Activated naive CD4-positive, alpha-beta T cell treated with anti-CD3 and anti-CD28 coated beads, Interleukin-2, amount 50 U/mL, for 72 hours (primary cell): ENCODE measurements around the gene CLEC2L. TPM values are rescaled to one million over a fixed set of nuclear protein-coding genes. Genes with fewer than 3 reads are reported as not detected.

ENCODE experiments used
- ATAC-seq, 2 donors: fragments of 150-1000 bp; cut with Tn5 transposase; 2 replicates each; pipeline ENCODE4 v1.10.0; 2021; ENCODE audit warnings: mild to moderate bottlenecking in 2 of 2, moderate library complexity in 2 of 2
- DNase-seq, 2 donors: peaks; one replicate each; pipeline ENCODE4 v3.0.0; 2021 to 2022; ENCODE audit warnings: low spot score in 2 of 2
- H3K27ac Mint-ChIP-seq, 2 donors: one replicate each; pipeline ENCODE4 v1.8.0; 2022; ENCODE audit warnings: mild to moderate bottlenecking in 2 of 2, mixed read lengths in 2 of 2
- H3K36me3 Mint-ChIP-seq, 2 donors: one replicate each; pipeline ENCODE4 v1.8.0; 2022; ENCODE audit warnings: mixed read lengths in 2 of 2
- H3K9me3 Mint-ChIP-seq, 2 donors: one replicate each; pipeline ENCODE4 v1.8.0; 2022; ENCODE audit warnings: mixed read lengths in 2 of 2
- total RNA-seq, 2 donors: library from RNA; stranded (reverse); gene quantifications; one replicate each; pipeline ENCODE4 v1.2.3, GENCODE V29; 2022

Gene CLEC2L
- not detected for total RNA-seq

DNA sequence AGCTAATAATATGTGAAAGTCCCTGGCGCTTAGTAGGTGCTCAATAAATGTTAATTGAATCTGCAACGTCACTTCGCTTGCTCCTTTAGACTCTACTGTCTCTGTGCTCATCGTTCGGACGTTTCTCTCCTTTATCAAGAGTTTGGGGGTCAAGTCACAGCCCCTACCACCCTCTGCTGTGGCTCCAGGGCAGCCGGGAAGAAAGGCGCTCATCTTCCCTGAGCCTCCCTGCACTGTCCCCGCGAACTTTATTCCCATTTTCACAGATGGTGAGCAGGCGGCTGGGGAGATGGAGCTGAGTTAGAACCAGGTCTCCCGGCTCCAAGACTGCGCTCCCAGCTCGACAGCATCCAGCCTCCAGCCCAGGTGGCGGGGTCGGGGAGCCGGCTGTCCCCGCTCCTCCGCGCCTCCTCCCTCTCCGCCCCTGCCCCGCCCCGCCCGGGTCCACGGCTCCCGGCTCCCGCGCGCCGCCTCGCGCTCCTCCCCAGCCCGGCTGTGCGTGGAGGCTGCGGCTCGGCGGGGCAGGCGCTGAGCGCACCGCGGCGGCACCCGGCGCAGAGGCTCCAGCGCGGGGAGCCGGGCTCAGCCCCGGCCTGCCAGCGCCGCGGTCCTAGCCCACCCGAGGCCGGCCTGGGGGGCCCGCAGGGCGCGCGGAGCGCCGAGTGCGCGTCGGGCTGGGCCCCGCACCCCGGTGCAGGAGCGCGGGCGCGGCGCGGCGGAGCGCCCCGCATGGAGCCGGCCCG is at the start of gene CLEC2L:
Gene CLEC2L (plus strand): TSS at position 487 of the 743 bp plus-strand sequence. CDS start 243 bp downstream, at position 730.
- H3K9me3 Mint-ChIP-seq: peaks cover 0 to 4% of the 10 kb centered on the region in 2 donors
- DNase-seq (peak in 1 of 2 donors; percentile 24), ATAC-seq (peak in 1 of 2 donors; percentile 78)
- peaks cover 5 to 10% of the 10 kb centered on the region in 2 donors for H3K36me3 Mint-ChIP-seq
- H3K27ac Mint-ChIP-seq: no peak within 1 kb of the TSS

- DNase-seq: no peak
- Mint-ChIP-seq H3K36me3 (no peaks in the 10 kb centered on the region), H3K27ac (no peak overlapping the region), H3K9me3 (no peaks in the 10 kb centered on the region)
- no peak for ATAC-seq
These were observed 47.3 kb upstream of the CLEC2L start for GRCh38 chr7:139476139-139476538.

GRCh38 chr7:139476891-139477290 is 46.6 kb upstream of the CLEC2L start:
- ATAC-seq (no peak), DNase-seq (no peak)
- Mint-ChIP-seq H3K36me3 (no peaks in the 10 kb centered on the region), H3K9me3 (no peaks in the 10 kb centered on the region), H3K27ac (no peak overlapping the region)

DNA sequence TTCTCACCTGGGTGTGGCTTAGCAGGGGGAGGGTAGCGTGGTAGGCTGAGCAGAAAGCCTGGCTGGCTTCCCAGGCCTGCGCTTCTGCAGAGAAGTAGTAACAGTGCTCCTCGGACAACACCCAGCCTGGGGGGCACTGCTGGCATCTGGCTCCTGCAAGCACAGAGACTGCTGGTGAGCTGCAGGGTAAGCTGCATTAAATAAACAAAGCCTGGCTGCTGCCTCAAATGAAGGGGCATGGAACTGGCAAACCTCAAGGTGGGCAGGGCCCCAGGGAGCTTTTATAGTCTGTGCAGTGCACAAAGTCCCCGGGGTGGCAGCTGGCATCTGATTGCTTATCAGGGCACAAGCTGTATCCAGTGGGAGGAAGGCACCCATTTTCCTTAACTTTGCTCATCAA is 43.9 kb upstream of the CLEC2L start:
- Mint-ChIP-seq H3K27ac (no peak overlapping the region), H3K36me3 (no peaks in the 10 kb centered on the region)
- no peak for ATAC-seq

DNA sequence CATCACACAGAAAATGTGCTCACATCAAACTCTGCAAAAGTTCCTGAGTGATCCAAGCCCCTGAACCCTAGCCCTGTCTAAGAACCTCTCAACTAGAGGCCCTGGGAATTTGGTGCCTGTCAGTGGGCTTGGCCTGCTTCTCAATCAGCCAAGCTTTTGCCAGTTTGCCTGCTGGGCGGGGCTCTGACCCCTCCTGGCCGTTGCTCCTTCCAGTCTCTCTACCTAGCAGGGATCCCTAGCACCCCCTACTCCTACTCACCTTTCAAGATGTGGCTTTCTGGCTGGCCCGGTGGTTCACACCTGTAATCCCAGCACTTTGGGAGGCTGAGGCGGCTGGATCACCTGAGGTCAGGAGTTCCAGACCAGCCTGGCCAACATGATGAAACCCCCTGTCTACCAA is 42.1 kb upstream of the CLEC2L start:
- no peak for ATAC-seq
- no peak for DNase-seq

More for the DNA sequence above, 43.9 kb upstream of the CLEC2L start:
- H3K9me3 Mint-ChIP-seq: no peaks in the 10 kb centered on the region
- no peak for DNase-seq

GRCh38 chr7:139482122-139482521 is 41.4 kb upstream of the CLEC2L start:
- ATAC-seq: no peak
- H3K36me3 Mint-ChIP-seq: no peaks in the 10 kb centered on the region
- no peaks in the 10 kb centered on the region for H3K9me3 Mint-ChIP-seq

More for the DNA sequence above, 42.1 kb upstream of the CLEC2L start:
- Mint-ChIP-seq H3K36me3 (no peaks in the 10 kb centered on the region), H3K27ac (no peak overlapping the region), H3K9me3 (no peaks in the 10 kb centered on the region)

GRCh38 chr7:139482662-139483466 is 40.6 kb upstream of the CLEC2L start:
- DNase-seq (peak in 1 of 2 donors; percentile 20), ATAC-seq (peak; percentile 31 to 56)
- Mint-ChIP-seq H3K27ac (no peak overlapping the region), H3K36me3 (no peaks in the 10 kb centered on the region), H3K9me3 (no peaks in the 10 kb centered on the region)

More at GRCh38 chr7:139482122-139482521, 41.4 kb upstream of the CLEC2L start:
- no peak overlapping the region for H3K27ac Mint-ChIP-seq
- no peak for DNase-seq

DNA sequence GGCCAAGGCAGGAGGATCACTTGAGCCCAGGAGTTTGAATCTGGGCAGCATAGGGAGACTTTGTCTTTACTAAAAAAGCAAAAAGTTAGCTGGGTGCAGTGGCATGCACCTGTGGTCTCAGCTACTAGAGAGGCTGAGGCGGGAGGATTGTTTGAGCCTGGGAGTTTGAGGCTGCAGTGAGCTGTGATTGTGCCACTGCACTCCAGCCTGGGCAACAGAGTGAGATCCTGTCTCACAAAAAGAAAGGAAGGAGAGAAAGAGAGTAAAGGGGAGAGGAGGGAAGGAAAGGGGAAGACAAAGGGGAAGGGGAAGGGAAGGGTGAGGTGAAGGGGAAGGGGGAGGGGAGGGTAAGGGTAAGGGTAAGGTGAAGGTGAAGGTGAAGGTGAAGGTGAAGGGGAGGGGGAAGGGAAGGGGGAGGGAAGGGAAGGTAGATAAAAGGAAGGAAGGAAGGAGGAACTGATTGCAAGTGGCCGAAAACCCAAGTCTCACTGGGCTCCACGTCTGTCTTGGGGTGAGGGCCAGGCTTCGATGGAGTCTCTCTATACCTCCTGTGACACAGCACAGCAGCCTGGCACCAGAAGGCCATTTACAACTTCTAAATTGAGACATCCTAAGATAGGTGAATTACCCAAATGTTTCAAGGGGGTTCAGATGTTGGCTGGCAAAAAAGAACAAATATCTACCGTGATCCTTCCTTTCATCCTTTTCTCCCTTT is 36.0 kb upstream of the CLEC2L start:
- Mint-ChIP-seq H3K36me3 (peaks cover 0 to 1% of the 10 kb centered on the region in 2 donors), H3K9me3 (peaks cover 0 to 6% of the 10 kb centered on the region in 2 donors), H3K27ac (no peak overlapping the region)
- ATAC-seq: no peak
- DNase-seq: no peak

- H3K27ac Mint-ChIP-seq: no peak overlapping the region
These were observed 34.7 kb upstream of the CLEC2L start for GRCh38 chr7:139488810-139489209.

DNA sequence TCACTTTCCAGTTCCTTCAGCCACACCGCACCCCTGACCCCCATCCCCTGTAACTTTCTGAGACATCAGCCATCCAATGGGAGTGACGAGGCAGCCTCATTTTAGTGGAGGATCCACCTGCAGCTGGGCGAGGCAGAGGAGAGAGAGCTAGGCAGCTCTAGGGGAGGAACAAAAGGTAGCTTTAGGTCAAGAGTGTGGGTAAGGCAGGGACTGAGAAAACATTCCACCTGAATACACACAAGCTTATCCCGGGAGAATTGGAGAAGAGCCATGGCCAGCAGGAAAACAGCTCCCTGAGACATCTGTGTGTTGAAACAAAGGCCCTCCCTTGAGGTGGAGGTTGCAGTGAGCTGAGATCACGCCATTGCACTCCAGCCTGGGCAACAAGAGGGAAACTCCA is 33.4 kb upstream of the CLEC2L start:
- peaks cover 5 to 6% of the 10 kb centered on the region in 2 donors for H3K9me3 Mint-ChIP-seq
- H3K36me3 Mint-ChIP-seq: peaks cover 0 to 6% of the 10 kb centered on the region in 2 donors
- no peak overlapping the region for H3K27ac Mint-ChIP-seq
- ATAC-seq (no peak), DNase-seq (no peak)

More at GRCh38 chr7:139488810-139489209, 34.7 kb upstream of the CLEC2L start:
- DNase-seq (no peak), ATAC-seq (no peak)
- Mint-ChIP-seq H3K36me3 (peaks cover 0 to 6% of the 10 kb centered on the region in 2 donors), H3K9me3 (peaks cover 5 to 6% of the 10 kb centered on the region in 2 donors)

GRCh38 chr7:139492293-139492692 is 31.2 kb upstream of the CLEC2L start:
- peaks cover 5 to 6% of the 10 kb centered on the region in 2 donors for H3K9me3 Mint-ChIP-seq
- peaks cover 0 to 6% of the 10 kb centered on the region in 2 donors for H3K36me3 Mint-ChIP-seq
- no peak for ATAC-seq
- DNase-seq: no peak
- no peak overlapping the region for H3K27ac Mint-ChIP-seq

- Mint-ChIP-seq H3K27ac (peak overlapping the region; percentile 38 to 65), H3K9me3 (peaks cover 5 to 6% of the 10 kb centered on the region in 2 donors), H3K36me3 (peaks cover 0 to 6% of the 10 kb centered on the region in 2 donors)
- no peak for DNase-seq
- ATAC-seq: peak; percentile 61 to 70
These were observed 28.5 kb upstream of the CLEC2L start for GRCh38 chr7:139494835-139495579.

DNA sequence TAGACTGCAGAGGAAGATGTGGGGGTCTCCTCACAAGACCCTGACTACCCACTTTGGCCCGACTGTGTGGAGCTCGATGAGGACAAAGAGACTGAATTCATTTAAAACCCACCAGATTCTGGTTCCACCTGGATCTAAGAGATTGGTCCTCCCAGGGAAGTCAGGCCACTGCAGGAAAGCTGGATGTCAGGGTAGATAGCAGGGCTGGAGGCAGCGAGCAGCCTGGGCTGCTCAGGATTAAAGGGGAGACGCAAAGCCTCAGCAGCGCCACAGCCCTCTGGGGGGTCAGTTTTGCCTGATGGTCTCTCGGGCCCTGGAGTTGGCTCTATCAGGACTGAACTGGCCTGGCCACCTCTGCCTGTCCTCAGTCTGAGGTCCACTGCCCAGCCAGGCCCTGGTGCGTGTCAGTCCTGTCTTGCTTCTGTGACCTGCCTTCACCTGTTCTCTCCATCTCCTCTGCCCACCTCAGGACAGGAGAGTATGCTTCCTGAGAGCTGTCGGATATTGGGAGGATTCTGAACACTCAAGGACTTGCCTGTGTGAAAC is 27.8 kb upstream of the CLEC2L start:
- ATAC-seq (no peak), DNase-seq (no peak)
- H3K27ac Mint-ChIP-seq: peak overlapping the region; percentile 38 to 65
- peaks cover 0 to 6% of the 10 kb centered on the region in 2 donors for H3K36me3 Mint-ChIP-seq
- peaks cover 5 to 6% of the 10 kb centered on the region in 2 donors for H3K9me3 Mint-ChIP-seq

GRCh38 chr7:139496528-139496927 is 27.0 kb upstream of the CLEC2L start:
- H3K9me3 Mint-ChIP-seq: peaks cover under 1 to 5% of the 10 kb centered on the region in 2 donors
- peak overlapping the region in 1 of 2 donors; percentile 10 for H3K27ac Mint-ChIP-seq

DNA sequence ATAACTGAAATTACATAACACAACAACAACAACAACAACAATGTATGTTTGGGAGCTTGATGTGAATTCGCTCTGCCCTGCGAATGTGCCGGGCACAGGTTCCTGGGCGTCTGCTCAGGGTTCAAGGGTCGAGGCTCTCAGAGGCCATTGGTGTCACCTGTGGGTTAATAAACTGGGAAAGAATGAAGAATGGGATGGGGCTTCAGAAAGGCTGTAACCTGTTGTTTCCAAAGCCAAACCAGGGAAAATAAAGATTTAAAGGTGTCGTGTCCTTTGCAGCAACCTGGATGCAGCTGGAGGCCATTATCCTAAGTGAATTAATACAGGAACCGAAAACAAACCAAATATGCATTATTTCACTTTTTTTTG is 22.7 kb upstream of the CLEC2L start:
- ATAC-seq: no peak
- no peak for DNase-seq
- H3K27ac Mint-ChIP-seq: no peak overlapping the region
- H3K36me3 Mint-ChIP-seq: no peaks in the 10 kb centered on the region
- H3K9me3 Mint-ChIP-seq: no peaks in the 10 kb centered on the region

More at GRCh38 chr7:139496528-139496927, 27.0 kb upstream of the CLEC2L start:
- peaks cover 0 to 6% of the 10 kb centered on the region in 2 donors for H3K36me3 Mint-ChIP-seq
- DNase-seq (no peak), ATAC-seq (no peak)

GRCh38 chr7:139502226-139502625 is 21.3 kb upstream of the CLEC2L start:
- ATAC-seq (no peak), DNase-seq (no peak)
- no peak overlapping the region for H3K27ac Mint-ChIP-seq
- no peaks in the 10 kb centered on the region for H3K9me3 Mint-ChIP-seq
- no peaks in the 10 kb centered on the region for H3K36me3 Mint-ChIP-seq
